ENCODE data around the gene HOXA11. TPM values are rescaled to one million over a fixed set of nuclear protein-coding genes. Genes with fewer than 3 reads are reported as not detected.

Gene HOXA11
- total RNA-seq, 1 donor from 2014 or later = 4.2 TPM

- Mint-ChIP-seq H3K9me3 (no peaks in the 10 kb centered on the region), H3K27ac (peak overlapping the region; percentile 93), H3K4me1 (peaks cover 51% of the 10 kb centered on the region), H3K4me3 (peak overlapping the region; percentile 73), H3K36me3 (no peaks in the 10 kb centered on the region), H3K27me3 (ENCODE audit: low read depth) (peaks cover 99% of the 10 kb centered on the region)
- TF ChIP-seq CTCF (IDR thresholded peaks at IDR 0.05; ENCODE audit: unreplicated experiment) = no peak
- DNase-seq (ENCODE audit: low spot score in 2 of 2, unreplicated experiment in 2 of 2) = peak in 1 of 2 experiments; percentile 58
These were observed 557 bp downstream of the HOXA11 start for GRCh38 chr7:27184337-27185012.

- DNase-seq (ENCODE audit: low spot score in 2 of 2, unreplicated experiment in 2 of 2) = peak in 1 of 2 experiments; percentile 43
- H3K27ac Mint-ChIP-seq = peak overlapping the region; percentile 81
These were observed 1.2 kb downstream of the HOXA11 start for GRCh38 chr7:27183682-27184336.

GRCh38 chr7:27182861-27183681 lies 2.0 kb downstream of the HOXA11 start:
- H3K36me3 Mint-ChIP-seq = no peaks in the 10 kb centered on the region
- peak in 1 of 2 experiments; percentile 44 for DNase-seq (ENCODE audit: low spot score in 2 of 2, unreplicated experiment in 2 of 2)
- H3K27me3 Mint-ChIP-seq (ENCODE audit: low read depth) = peaks cover 99% of the 10 kb centered on the region
- peaks cover 41% of the 10 kb centered on the region for H3K4me1 Mint-ChIP-seq
- TF ChIP-seq CTCF (IDR thresholded peaks at IDR 0.05; ENCODE audit: unreplicated experiment) = no peak
- H3K4me3 Mint-ChIP-seq = peak overlapping the region; percentile 70
- peak overlapping the region; percentile 81 for H3K27ac Mint-ChIP-seq
- no peaks in the 10 kb centered on the region for H3K9me3 Mint-ChIP-seq

More at GRCh38 chr7:27183682-27184336, 1.2 kb downstream of the HOXA11 start:
- Mint-ChIP-seq H3K36me3 (no peaks in the 10 kb centered on the region), H3K4me1 (peaks cover 49% of the 10 kb centered on the region), H3K4me3 (peak overlapping the region; percentile 70), H3K27me3 (ENCODE audit: low read depth) (peaks cover 99% of the 10 kb centered on the region), H3K9me3 (no peaks in the 10 kb centered on the region)
- no peak for TF ChIP-seq CTCF (IDR thresholded peaks at IDR 0.05; ENCODE audit: unreplicated experiment)

- H3K27ac Mint-ChIP-seq = peak overlapping the region; percentile 47
- H3K4me3 Mint-ChIP-seq = peak overlapping the region; percentile 70
- H3K36me3 Mint-ChIP-seq = no peaks in the 10 kb centered on the region
- TF ChIP-seq CTCF (IDR thresholded peaks at IDR 0.05; ENCODE audit: unreplicated experiment) = no peak
- DNase-seq (ENCODE audit: low spot score in 2 of 2, unreplicated experiment in 2 of 2) = no peak
- peaks cover 36% of the 10 kb centered on the region for H3K4me1 Mint-ChIP-seq
- H3K9me3 Mint-ChIP-seq = no peaks in the 10 kb centered on the region
- H3K27me3 Mint-ChIP-seq (ENCODE audit: low read depth) = peaks cover 99% of the 10 kb centered on the region
These were observed 2.7 kb downstream of the HOXA11 start for GRCh38 chr7:27182285-27182841.

GRCh38 chr7:27181795-27182275 lies 3.2 kb downstream of the HOXA11 start:
- no peak for TF ChIP-seq CTCF (IDR thresholded peaks at IDR 0.05; ENCODE audit: unreplicated experiment)
- H3K4me3 Mint-ChIP-seq = no peak overlapping the region

More at GRCh38 chr7:27181795-27182275, 3.2 kb downstream of the HOXA11 start:
- DNase-seq (ENCODE audit: low spot score in 2 of 2, unreplicated experiment in 2 of 2) = peak in 1 of 2 experiments; percentile 38
- no peaks in the 10 kb centered on the region for H3K36me3 Mint-ChIP-seq
- H3K27me3 Mint-ChIP-seq (ENCODE audit: low read depth) = peaks cover 99% of the 10 kb centered on the region
- no peaks in the 10 kb centered on the region for H3K9me3 Mint-ChIP-seq
- no peak overlapping the region for H3K27ac Mint-ChIP-seq
- H3K4me1 Mint-ChIP-seq = peaks cover 36% of the 10 kb centered on the region

All from mesothelial cell of epicardium (in vitro differentiated cells).